Esophagus squamous epithelium (tissue), 4 donors: ENCODE data around the gene SLC35F4.

Experiments
- CTCF ChIP-seq, 6 experiments: fragments of 450-650 bp in 4 of 6; fragments of 200-600 bp in 2 of 6; sonication (generic) in 2 of 6; IDR thresholded peaks; one replicate each; pipeline ENCODE4 v1.5.1; 2016 to 2019; ENCODE audit warnings: antibody characterized with exemption in 6 of 6, mild to moderate bottlenecking in 4 of 6, moderate library complexity in 4 of 6
- POLR2A ChIP-seq, 4 donors: fragments of 450-650 bp; IDR thresholded peaks; one replicate each; pipeline ENCODE4 v1.6.1; 2017; ENCODE audit warnings: antibody characterized with exemption in 4 of 4, mild to moderate bottlenecking in 4 of 4, moderate library complexity in 3 of 4

- TF ChIP-seq POLR2A (IDR thresholded peaks at IDR 0.05) (no peak), CTCF (IDR thresholded peaks at IDR 0.05) (no peak)
Observed at GRCh38 chr14:57567220-57567619, 298.7 kb downstream of the SLC35F4 start.
